ENCODE data around the gene DUSP22. TPM values are rescaled to one million over a fixed set of nuclear protein-coding genes. Genes with fewer than 3 reads are reported as not detected.
"Not testable (repeated sequence)": the region's sequence is repeated elsewhere in the genome, so short reads cannot be mapped to it uniquely, and the experiment has no call there.

DUSP22 gene
- total and polyA plus RNA-seq, 9 of the 15 experiments (the other 6 are each of a cell fraction or from before 2014, with no cell fraction given) = 9.3 to 19.4 (median 11.8) TPM

DNA sequence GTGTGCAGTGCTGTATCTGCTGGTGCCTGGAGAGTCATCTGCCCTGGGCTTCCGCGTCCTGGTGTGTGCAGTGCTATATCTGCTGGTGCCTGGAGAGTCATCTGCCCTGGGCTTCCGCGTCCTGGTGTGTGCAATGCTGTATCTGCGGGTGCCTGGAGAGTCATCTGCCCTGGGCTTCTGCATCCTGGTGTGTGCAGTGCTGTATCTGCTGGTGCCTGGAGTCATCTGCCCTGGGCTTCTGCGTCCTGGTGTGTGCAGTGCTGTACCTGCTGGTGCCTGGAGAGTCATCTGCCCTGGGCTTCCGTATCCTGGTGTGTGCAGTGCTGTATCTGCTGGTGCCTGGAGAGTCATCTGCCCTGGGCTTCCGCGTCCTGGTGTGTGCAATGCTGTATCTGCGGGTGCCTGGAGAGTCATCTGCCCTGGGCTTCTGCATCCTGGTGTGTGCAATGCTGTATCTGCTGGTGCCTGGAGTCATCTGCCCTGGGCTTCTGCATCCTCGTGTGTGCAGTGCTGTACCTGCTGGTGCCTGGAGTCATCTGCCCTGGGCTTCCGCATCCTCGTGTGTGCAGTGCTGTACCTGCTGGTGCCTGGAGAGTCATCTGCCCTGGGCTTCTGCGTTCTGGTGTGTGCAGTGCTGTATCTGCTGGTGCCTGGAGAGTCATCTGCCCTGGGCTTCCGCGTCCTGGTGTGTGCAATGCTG, 33.0 kb downstream of the DUSP22 start:
- FAIRE-seq; DNase-seq (ENCODE audit: extremely low read depth in 1 of 4, low spot score in 3 of 4); H3K36me3 ChIP-seq (ENCODE audit: control insufficient read depth, insufficient read depth, low read length); intact Hi-C loops (cut with micrococcal nuclease); H3K4me1 ChIP-seq (replicated peaks in 1 of 2; ENCODE audit: control insufficient read depth in 2 of 2, insufficient read depth in 2 of 2, low read length in 2 of 2); CTCF ChIA-PET (ENCODE audit: low intra/inter-chr PET ratio); H3K9me1 ChIP-seq (ENCODE audit: control insufficient read depth, insufficient read depth, low read length); H2AFZ ChIP-seq (ENCODE audit: low read depth, low read length); H3K4me2 ChIP-seq (ENCODE audit: insufficient read depth, low read length); H3K27ac ChIP-seq (ENCODE audit: extremely low read depth, low read depth, low read length); H3K9ac ChIP-seq (ENCODE audit: insufficient read depth in 1 of 2, low read depth in 2 of 2, low read length in 2 of 2); in situ Hi-C loops (cut with MboI); H3K4me3 ChIP-seq; BruUV-seq (replicated peaks); H3K9me3 ChIP-seq (replicated peaks; ENCODE audit: control insufficient read depth, insufficient read depth, low read depth, low read length); H3K79me2 ChIP-seq (ENCODE audit: control insufficient read depth, insufficient read depth, low read length); ATAC-seq: not testable (repeated sequence)
- Histone ChIP-seq H4K20me1 (replicated peaks; ENCODE audit: control insufficient read depth, insufficient read depth, low read length) (peaks cover 50% of the 10 kb centered on the region), H3K27me3 (ENCODE audit: control insufficient read depth in 2 of 2, insufficient read depth in 2 of 2, low read length in 2 of 2) (peaks cover 6 to 37% of the 10 kb centered on the region in 2 experiments; a peak in 4 of 5 replicates)
- POLR2A ChIA-PET = interaction anchor here (1.4 kb wide), 1 partner anchor 12 kb away, joined by 4 read pairs; no protein-coding TSS in a partner anchor
- 19% methylated on average over 16 of the region's 16 CpGs for WGBS (ENCODE audit: insufficient coverage, low coverage, missing lambda C conversion rate)

DNA sequence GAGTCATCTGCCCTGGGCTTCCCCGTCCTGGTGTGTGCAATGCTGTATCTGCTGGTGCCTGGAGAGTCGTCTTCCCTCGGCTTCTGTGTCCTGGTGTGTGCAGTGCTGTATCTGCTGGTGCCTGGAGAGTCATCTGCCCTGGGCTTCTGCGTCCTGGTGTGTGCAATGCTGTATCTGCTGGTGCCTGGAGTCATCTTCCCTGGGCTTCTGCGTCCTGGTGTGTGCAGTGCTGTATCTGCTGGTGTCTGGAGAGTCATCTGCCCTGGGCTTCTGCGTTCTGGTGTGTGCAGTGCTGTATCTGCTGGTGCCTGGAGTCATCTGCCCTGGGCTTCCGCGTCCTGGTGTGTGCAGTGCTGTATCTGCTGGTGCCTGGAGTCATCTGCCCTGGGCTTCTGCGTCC, 33.8 kb downstream of the DUSP22 start:
- H3K4me2 ChIP-seq (ENCODE audit: insufficient read depth, low read length); CTCF ChIA-PET (ENCODE audit: low intra/inter-chr PET ratio); FAIRE-seq; POLR2A ChIA-PET; H3K9ac ChIP-seq (ENCODE audit: insufficient read depth in 1 of 2, low read depth in 2 of 2, low read length in 2 of 2); H3K4me3 ChIP-seq; H3K36me3 ChIP-seq (ENCODE audit: control insufficient read depth, insufficient read depth, low read length); H3K79me2 ChIP-seq (ENCODE audit: control insufficient read depth, insufficient read depth, low read length); H3K9me3 ChIP-seq (replicated peaks; ENCODE audit: control insufficient read depth, insufficient read depth, low read depth, low read length); H3K9me1 ChIP-seq (ENCODE audit: control insufficient read depth, insufficient read depth, low read length); H2AFZ ChIP-seq (ENCODE audit: low read depth, low read length); intact Hi-C loops (cut with micrococcal nuclease); H3K4me1 ChIP-seq (replicated peaks in 1 of 2; ENCODE audit: control insufficient read depth in 2 of 2, insufficient read depth in 2 of 2, low read length in 2 of 2); BruUV-seq (replicated peaks); H3K27ac ChIP-seq (ENCODE audit: extremely low read depth, low read depth, low read length); DNase-seq (ENCODE audit: extremely low read depth in 1 of 4, low spot score in 3 of 4); in situ Hi-C loops (cut with MboI); ATAC-seq: not testable (repeated sequence)
- peaks cover 50% of the 10 kb centered on the region for H4K20me1 ChIP-seq (replicated peaks; ENCODE audit: control insufficient read depth, insufficient read depth, low read length)
- WGBS (ENCODE audit: insufficient coverage, low coverage, missing lambda C conversion rate) = 25% methylated on average over 9 of the region's 9 CpGs
- peaks cover 6 to 35% of the 10 kb centered on the region in 2 experiments; a peak in 4 of 5 replicates for H3K27me3 ChIP-seq (ENCODE audit: control insufficient read depth in 2 of 2, insufficient read depth in 2 of 2, low read length in 2 of 2)
